Activated T-cell treated with anti-CD3 and anti-CD28 coated beads, Interleukin-2, amount 50 U/mL, for 72 hours (primary cell): Measurements from ENCODE around the gene SPTBN5. TPM values are rescaled to one million over a fixed set of nuclear protein-coding genes. Genes with fewer than 3 reads are reported as not detected.

Experiments used
- ATAC-seq, 2 donors: fragments of 150-1000 bp; cut with Tn5 transposase; replicated peaks in 1 of 2; 2 replicates each; pipeline ENCODE4 v1.10.0; 2021; ENCODE audit warnings: moderate library complexity in 2 of 2, mild to moderate bottlenecking in 1 of 2
- DNase-seq, 2 donors: peaks; one replicate each; pipeline ENCODE4 v3.0.0; 2021 to 2022; ENCODE audit warnings: mixed read lengths in 1 of 2
- H3K27ac Mint-ChIP-seq: one replicate; pipeline ENCODE4 v1.8.0; 2022; ENCODE audit warnings: mild to moderate bottlenecking, moderate library complexity, mixed read lengths
- H3K27me3 Mint-ChIP-seq: one replicate; pipeline ENCODE4 v1.8.0; 2022; ENCODE audit warnings: low read depth, mixed read lengths
- H3K36me3 Mint-ChIP-seq, 2 donors: one replicate each; pipeline ENCODE4 v1.8.0; 2022; ENCODE audit warnings: mixed read lengths in 2 of 2, mild to moderate bottlenecking in 1 of 2; ENCODE audit not compliant: insufficient read depth in 2 of 2
- H3K4me1 Mint-ChIP-seq: one replicate; pipeline ENCODE4 v1.8.0; 2022; ENCODE audit warnings: low read depth, mixed read lengths
- H3K4me3 Mint-ChIP-seq, 2 donors: one replicate each; pipeline ENCODE4 v1.8.0; 2022; ENCODE audit warnings: mild to moderate bottlenecking in 2 of 2, mixed read lengths in 2 of 2, moderate library complexity in 2 of 2
- H3K9me3 Mint-ChIP-seq, 2 donors: one replicate each; pipeline ENCODE4 v1.8.0; 2022; ENCODE audit warnings: mixed read lengths in 2 of 2
- total RNA-seq, 2 donors: library from RNA; stranded (reverse); gene quantifications; one replicate each; pipeline ENCODE4 v1.2.3, GENCODE V29; 2022

Gene SPTBN5
- total RNA-seq, 2 donors from 2014 or later, result 0.41 to 1.7 TPM

- no peaks in the 10 kb centered on the region for H3K9me3 Mint-ChIP-seq
- no peaks in the 10 kb centered on the region for H3K4me1 Mint-ChIP-seq
- H3K36me3 Mint-ChIP-seq, result no peaks in the 10 kb centered on the region
- H3K27me3 Mint-ChIP-seq, result no peaks in the 10 kb centered on the region
- H3K27ac Mint-ChIP-seq, result no peak overlapping the region
- DNase-seq (no peak), ATAC-seq (no peak)
- no peak overlapping the region for H3K4me3 Mint-ChIP-seq
These were observed 37.1 kb downstream of the SPTBN5 start for GRCh38 chr15:41856716-41857115.

GRCh38 chr15:41856262-41856661 lies 37.6 kb downstream of the SPTBN5 start:
- Mint-ChIP-seq H3K9me3 (no peaks in the 10 kb centered on the region), H3K27ac (no peak overlapping the region), H3K27me3 (no peaks in the 10 kb centered on the region), H3K4me1 (no peaks in the 10 kb centered on the region), H3K36me3 (no peaks in the 10 kb centered on the region), H3K4me3 (no peak overlapping the region)
- DNase-seq, result no peak
- ATAC-seq, result no peak

GRCh38 chr15:41855261-41855961 lies 38.4 kb downstream of the SPTBN5 start:
- Mint-ChIP-seq H3K27ac (no peak overlapping the region), H3K36me3 (no peaks in the 10 kb centered on the region), H3K4me3 (no peak overlapping the region), H3K4me1 (no peaks in the 10 kb centered on the region), H3K9me3 (no peaks in the 10 kb centered on the region), H3K27me3 (no peaks in the 10 kb centered on the region)
- ATAC-seq (no peak), DNase-seq (no peak)

GRCh38 chr15:41854443-41854842 lies 39.4 kb downstream of the SPTBN5 start:
- Mint-ChIP-seq H3K27ac (no peak overlapping the region), H3K9me3 (no peaks in the 10 kb centered on the region), H3K4me3 (no peak overlapping the region), H3K27me3 (no peaks in the 10 kb centered on the region), H3K4me1 (no peaks in the 10 kb centered on the region), H3K36me3 (no peaks in the 10 kb centered on the region)
- no peak for ATAC-seq
- no peak for DNase-seq

DNA sequence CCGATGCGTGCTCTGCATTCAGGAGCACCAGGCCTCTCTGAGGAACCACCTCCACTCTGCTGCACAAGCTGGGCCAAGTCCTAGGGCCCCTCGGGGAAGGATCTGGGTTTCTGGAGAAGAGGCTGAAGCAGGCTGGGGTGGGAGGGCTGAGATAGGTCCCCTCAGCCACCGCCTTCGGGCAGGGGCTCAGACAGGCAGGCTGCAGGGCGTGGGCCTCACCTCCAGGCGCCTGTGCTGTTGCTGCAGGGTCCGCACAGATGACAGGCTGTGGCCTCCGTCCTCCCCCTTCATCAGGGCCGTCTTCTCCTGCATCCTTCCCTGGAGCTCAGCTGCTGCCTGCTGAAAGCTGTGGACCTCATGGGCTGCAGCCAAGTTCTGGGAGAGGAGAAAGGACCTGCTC lies 40.0 kb downstream of the SPTBN5 start:
- Mint-ChIP-seq H3K27ac (no peak overlapping the region), H3K27me3 (no peaks in the 10 kb centered on the region), H3K4me1 (peaks cover 3% of the 10 kb centered on the region), H3K9me3 (no peaks in the 10 kb centered on the region), H3K4me3 (no peak overlapping the region), H3K36me3 (no peaks in the 10 kb centered on the region)
- no peak for DNase-seq
- no peak for ATAC-seq

- DNase-seq (no peak), ATAC-seq (no peak)
- Mint-ChIP-seq H3K27me3 (no peaks in the 10 kb centered on the region), H3K4me1 (peaks cover 11% of the 10 kb centered on the region), H3K27ac (no peak overlapping the region), H3K9me3 (no peaks in the 10 kb centered on the region), H3K4me3 (no peak overlapping the region), H3K36me3 (peaks cover 0 to 2% of the 10 kb centered on the region in 2 donors)
These were observed 40.9 kb downstream of the SPTBN5 start for GRCh38 chr15:41852736-41853590.

DNA sequence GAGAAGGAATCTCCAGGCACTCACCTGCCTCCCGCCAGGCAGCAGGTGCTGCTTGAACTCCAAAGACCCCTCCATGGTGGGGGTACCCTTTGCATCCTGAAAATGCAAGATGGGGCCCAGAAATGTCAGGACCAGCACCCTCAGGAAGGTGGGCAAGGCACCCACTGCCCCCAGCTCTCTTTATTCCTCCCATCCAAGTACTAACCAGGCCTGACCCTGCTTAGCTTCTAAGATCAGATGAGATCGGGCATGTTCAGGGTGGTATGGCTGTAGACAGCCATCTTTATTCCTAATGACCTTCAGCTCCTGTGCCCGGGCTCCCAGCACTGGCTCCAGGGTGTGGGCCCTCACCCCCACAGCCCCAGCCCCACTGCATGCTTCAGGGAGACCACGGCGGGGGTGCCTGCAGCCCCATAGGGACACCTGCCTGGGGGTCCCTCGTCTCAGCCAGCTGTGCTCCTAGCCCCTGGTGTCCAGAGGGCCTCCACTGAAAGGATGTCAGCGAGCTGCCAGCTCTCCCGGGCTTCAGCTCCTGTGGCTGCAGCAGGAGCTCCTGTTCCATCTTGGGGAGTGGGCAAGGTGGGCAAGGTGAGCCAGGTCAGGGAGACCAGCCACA lies 42.0 kb downstream of the SPTBN5 start:
- Mint-ChIP-seq H3K4me1 (peaks cover 11% of the 10 kb centered on the region), H3K9me3 (no peaks in the 10 kb centered on the region), H3K4me3 (no peak overlapping the region), H3K27me3 (no peaks in the 10 kb centered on the region), H3K27ac (no peak overlapping the region), H3K36me3 (peaks cover 0 to 2% of the 10 kb centered on the region in 2 donors)
- DNase-seq, result no peak
- no peak for ATAC-seq

DNA sequence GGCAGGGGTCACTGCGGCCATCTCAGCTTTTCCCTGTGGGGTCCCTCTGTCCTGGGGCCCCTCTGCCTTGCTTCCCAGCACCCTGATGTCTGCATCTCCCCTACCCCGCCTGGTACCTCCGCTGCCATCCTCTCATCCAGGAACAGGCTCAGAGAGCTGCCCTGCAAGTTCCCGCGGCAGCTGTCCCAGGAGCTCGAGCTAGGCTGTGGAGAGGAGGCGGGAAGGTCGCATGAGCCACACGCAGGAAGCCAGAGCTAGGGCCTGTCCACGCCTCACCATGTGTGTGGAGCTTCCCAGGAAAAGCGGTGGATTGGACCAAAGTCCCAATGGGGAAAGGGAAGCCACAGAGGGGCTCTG lies 42.7 kb downstream of the SPTBN5 start:
- Mint-ChIP-seq H3K36me3 (peaks cover 0 to 2% of the 10 kb centered on the region in 2 donors), H3K4me1 (peaks cover 11% of the 10 kb centered on the region), H3K27ac (no peak overlapping the region), H3K9me3 (no peaks in the 10 kb centered on the region), H3K27me3 (no peaks in the 10 kb centered on the region), H3K4me3 (no peak overlapping the region)
- DNase-seq, result no peak
- no peak for ATAC-seq

GRCh38 chr15:41850482-41851166 lies 43.2 kb downstream of the SPTBN5 start:
- DNase-seq (no peak), ATAC-seq (no peak)
- Mint-ChIP-seq H3K4me1 (peaks cover 11% of the 10 kb centered on the region), H3K36me3 (peaks cover 0 to 2% of the 10 kb centered on the region in 2 donors), H3K9me3 (no peaks in the 10 kb centered on the region), H3K4me3 (no peak overlapping the region), H3K27me3 (no peaks in the 10 kb centered on the region), H3K27ac (no peak overlapping the region)

DNA sequence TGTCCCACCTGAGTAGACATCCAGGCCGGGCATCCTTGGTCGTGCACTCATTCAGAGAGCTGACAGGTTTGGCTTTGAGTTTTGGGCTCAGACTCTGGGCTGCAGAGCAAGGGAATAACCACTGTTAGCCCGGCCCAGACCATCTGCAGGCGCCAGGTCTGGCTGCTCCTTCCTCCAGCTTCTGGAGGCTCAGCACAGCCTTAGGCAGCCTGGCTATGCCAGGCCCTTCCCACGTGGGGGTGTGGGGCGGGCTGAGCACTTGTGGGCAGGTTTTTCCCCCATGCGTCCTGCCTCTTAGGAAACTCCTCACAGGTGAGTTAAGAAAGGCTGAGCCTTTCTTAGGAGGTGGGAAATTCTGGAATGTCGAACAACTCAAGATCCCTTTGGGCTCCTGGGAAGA lies 44.0 kb downstream of the SPTBN5 start:
- Mint-ChIP-seq H3K9me3 (no peaks in the 10 kb centered on the region), H3K27me3 (no peaks in the 10 kb centered on the region), H3K4me1 (peaks cover 11% of the 10 kb centered on the region), H3K4me3 (no peak overlapping the region), H3K36me3 (peaks cover 0 to 2% of the 10 kb centered on the region in 2 donors), H3K27ac (no peak overlapping the region)
- ATAC-seq (no peak), DNase-seq (no peak)

DNA sequence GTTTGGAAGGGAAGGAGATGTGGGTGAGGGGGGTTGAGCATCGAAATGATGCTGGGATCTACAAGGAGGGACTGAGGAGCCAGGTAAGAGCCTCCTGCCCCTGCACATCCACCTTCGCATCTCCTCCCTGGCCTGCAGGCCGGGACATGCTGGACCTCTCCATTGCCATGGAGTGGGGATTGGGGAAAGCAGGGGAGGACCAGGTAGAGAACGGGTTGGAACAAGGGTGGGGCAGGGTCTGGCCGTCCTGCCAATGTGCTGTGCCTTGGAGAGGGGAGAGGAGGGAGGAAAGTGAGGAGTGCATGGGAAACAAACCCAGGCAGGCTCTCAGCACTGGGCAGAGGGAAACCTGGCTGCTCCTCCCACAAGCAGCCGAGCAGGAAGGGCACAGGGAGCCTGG lies 44.6 kb downstream of the SPTBN5 start:
- Mint-ChIP-seq H3K36me3 (peaks cover 0 to 2% of the 10 kb centered on the region in 2 donors), H3K4me3 (no peak overlapping the region), H3K27ac (no peak overlapping the region), H3K27me3 (no peaks in the 10 kb centered on the region), H3K4me1 (peaks cover 11% of the 10 kb centered on the region), H3K9me3 (no peaks in the 10 kb centered on the region)
- ATAC-seq, result no peak
- DNase-seq, result no peak

DNA sequence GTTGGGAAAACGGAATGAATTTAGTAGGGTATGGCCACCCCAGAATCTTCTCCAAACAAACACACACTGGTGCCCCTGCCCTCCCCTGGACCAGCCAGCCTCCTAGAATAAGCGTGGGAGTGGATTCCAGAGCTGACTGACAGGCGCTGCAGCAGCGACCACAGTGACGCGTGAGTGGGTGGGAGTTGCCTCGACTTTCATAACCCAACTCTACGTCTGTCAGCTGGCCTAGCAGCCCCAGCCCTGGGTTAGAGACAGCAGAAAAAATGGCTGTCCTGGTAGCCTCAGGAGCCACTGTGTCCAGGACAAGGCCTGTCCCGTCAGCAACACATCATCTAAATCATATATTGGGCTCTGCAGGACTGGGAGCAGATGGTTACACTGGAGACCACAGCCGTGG lies 45.2 kb downstream of the SPTBN5 start:
- H3K9me3 Mint-ChIP-seq, result no peaks in the 10 kb centered on the region
- H3K4me3 Mint-ChIP-seq, result no peak overlapping the region
- peak overlapping the region; percentile 22 for H3K27ac Mint-ChIP-seq
- peaks cover 0 to 2% of the 10 kb centered on the region in 2 donors for H3K36me3 Mint-ChIP-seq
- peak; percentile 73 to 89 for ATAC-seq
- no peaks in the 10 kb centered on the region for H3K27me3 Mint-ChIP-seq
- DNase-seq, result peak; percentile 53 to 68
- H3K4me1 Mint-ChIP-seq, result peaks cover 11% of the 10 kb centered on the region

DNA sequence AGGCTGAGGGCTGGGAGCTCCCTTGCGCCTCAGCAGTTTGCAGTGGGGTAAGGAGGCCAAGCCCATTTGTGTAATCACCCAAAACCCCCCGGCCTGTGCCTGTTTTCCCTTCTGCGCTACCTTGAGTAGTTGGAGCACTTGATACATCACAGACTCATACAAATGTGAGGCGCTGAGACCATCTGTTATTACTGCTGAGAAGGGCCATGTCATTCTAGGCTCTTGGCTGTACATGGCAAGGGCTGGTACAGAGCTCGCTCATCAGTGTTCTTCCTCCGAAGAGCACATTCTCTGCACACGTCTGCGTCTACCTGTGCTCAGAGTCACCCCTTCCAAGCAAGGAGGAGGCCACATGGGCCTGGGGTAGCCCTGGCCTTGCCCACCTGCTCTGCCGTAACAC lies 45.9 kb downstream of the SPTBN5 start:
- Mint-ChIP-seq H3K36me3 (peaks cover 0 to 2% of the 10 kb centered on the region in 2 donors), H3K4me1 (peaks cover 11% of the 10 kb centered on the region), H3K27ac (no peak overlapping the region), H3K4me3 (no peak overlapping the region), H3K27me3 (no peaks in the 10 kb centered on the region), H3K9me3 (no peaks in the 10 kb centered on the region)
- no peak for ATAC-seq
- no peak for DNase-seq
